GM19467 (cell line): ENCODE results near the gene INKA1.
A peak's percentile ranks its signal among the peaks of the same experiment; 100 is the strongest.
"Not testable (repeated sequence)": the region's sequence is repeated elsewhere in the genome, so short reads cannot be mapped to it uniquely, and the experiment has no call there.

Experiments
- ATAC-seq: cut with Tn5 transposase; IDR thresholded peaks from one replicate; pipeline ENCODE4 v1.9.1; 2021; ENCODE audit warnings: mild to moderate bottlenecking, moderate library complexity; ENCODE audit not compliant: unreplicated experiment

Gene INKA1

GRCh38 chr3:49807431-49808114 lies 4.5 kb downstream of the INKA1 start:
- ATAC-seq: no peak

- peak; percentile 6 for ATAC-seq
These were observed 9.9 kb downstream of the INKA1 start for GRCh38 chr3:49812916-49813496.

GRCh38 chr3:49813497-49814174 lies 10.6 kb downstream of the INKA1 start, which contains the start of gene UBA7:
TSS of gene UBA7 (minus strand) at chr3:49813953. CDS start at chr3:49813787, 166 bp downstream.
- ATAC-seq: peak; percentile 62

- ATAC-seq: not testable (repeated sequence)
These were observed 20.1 kb downstream of the INKA1 start for GRCh38 chr3:49823131-49823530.

- no peak for ATAC-seq
These were observed 23.0 kb downstream of the INKA1 start for GRCh38 chr3:49826016-49826415.

GRCh38 chr3:49831341-49831740 lies 28.3 kb downstream of the INKA1 start:
- no peak for ATAC-seq

GRCh38 chr3:49839193-49839809 lies 36.2 kb downstream of the INKA1 start:
- no peak for ATAC-seq

GRCh38 chr3:49840388-49840787 lies 37.3 kb downstream of the INKA1 start:
- no peak for ATAC-seq

GRCh38 chr3:49841126-49841696 lies 38.1 kb downstream of the INKA1 start:
- no peak for ATAC-seq

GRCh38 chr3:49841806-49842205 lies 38.7 kb downstream of the INKA1 start:
- no peak for ATAC-seq

GRCh38 chr3:49842843-49843517 lies 39.9 kb downstream of the INKA1 start:
- no peak for ATAC-seq

GRCh38 chr3:49844464-49845183 lies 41.6 kb downstream of the INKA1 start:
- ATAC-seq: no peak

GRCh38 chr3:49845694-49846093 lies 42.6 kb downstream of the INKA1 start:
- no peak for ATAC-seq
